Activated naive CD8-positive, alpha-beta T cell treated with anti-CD3 and anti-CD28 coated beads, Interleukin-2, amount 10 ng/mL, durations not matched to agents 7 days and 5 days (primary cell): Measurements from ENCODE around the gene CHST13. TPM values are rescaled to one million over a fixed set of nuclear protein-coding genes. Genes with fewer than 3 reads are reported as not detected.
A peak's percentile ranks its signal among the peaks of the same experiment; 100 is the strongest.

Experiments used
- ATAC-seq: fragments of 150-1000 bp; cut with Tn5 transposase; one replicate; pipeline ENCODE4 v1.10.0; 2021; ENCODE audit warnings: low read depth, moderate library complexity
- POLR2A ChIA-PET: fragments of 350-600 bp; sonication (Branson Sonifier 250); formaldehyde crosslinking; loops from one replicate; lab custom pipeline; 2021; ENCODE audit warnings: antibody characterized with exemption; lab: Charles Lee
- DNase-seq: peaks from one replicate; pipeline ENCODE4 v3.0.0; 2021
- H3K27ac Mint-ChIP-seq: one replicate; pipeline ENCODE4 v1.8.0; 2022; ENCODE audit warnings: mild to moderate bottlenecking, mixed read lengths
- H3K27me3 Mint-ChIP-seq: one replicate; pipeline ENCODE4 v1.8.0; 2022; ENCODE audit warnings: mild to moderate bottlenecking, moderate library complexity, mixed read lengths
- H3K36me3 Mint-ChIP-seq: one replicate; pipeline ENCODE4 v1.8.0; 2021; ENCODE audit warnings: mild to moderate bottlenecking, mixed read lengths
- H3K4me1 Mint-ChIP-seq: one replicate; pipeline ENCODE4 v1.8.0; 2021; ENCODE audit warnings: mixed read lengths
- H3K4me3 Mint-ChIP-seq: one replicate; pipeline ENCODE4 v1.8.0; 2022; ENCODE audit warnings: mild to moderate bottlenecking, moderate library complexity, mixed read lengths
- H3K9me3 Mint-ChIP-seq: one replicate; pipeline ENCODE4 v1.8.0; 2021; ENCODE audit warnings: mixed read lengths
- total RNA-seq, 2 experiments: library from RNA; stranded (reverse); gene quantifications; one replicate each; pipeline ENCODE4 v1.2.3, GENCODE V29; 2021

CHST13 gene
- total RNA-seq, 2 experiments from 2014 or later = 0.28 TPM; not detected in 1

GRCh38 chr3:126538966-126539365 lies 15.0 kb downstream of the CHST13 start:
- ATAC-seq (no peak), DNase-seq (no peak)
- POLR2A ChIA-PET = no interaction called here
- H3K4me1 Mint-ChIP-seq = peaks cover 8% of the 10 kb centered on the region
- H3K4me3 Mint-ChIP-seq = no peak overlapping the region
- H3K9me3 Mint-ChIP-seq = peaks cover 3% of the 10 kb centered on the region
- no peak overlapping the region for H3K27ac Mint-ChIP-seq
- H3K27me3 Mint-ChIP-seq = peaks cover 10% of the 10 kb centered on the region
- H3K36me3 Mint-ChIP-seq = no peaks in the 10 kb centered on the region

- Mint-ChIP-seq H3K27me3 (peaks cover 9% of the 10 kb centered on the region), H3K4me1 (peaks cover 8% of the 10 kb centered on the region), H3K27ac (peak overlapping the region; percentile 64), H3K9me3 (peaks cover 3% of the 10 kb centered on the region), H3K36me3 (no peaks in the 10 kb centered on the region), H3K4me3 (no peak overlapping the region)
- DNase-seq (peak; percentile 9), ATAC-seq (no peak)
- POLR2A ChIA-PET = no interaction called here
Observed at GRCh38 chr3:126539558-126540250, 15.7 kb downstream of the CHST13 start.

- H3K4me1 Mint-ChIP-seq = peaks cover 8% of the 10 kb centered on the region
- no peak overlapping the region for H3K27ac Mint-ChIP-seq
- DNase-seq (peak; percentile 6), ATAC-seq (no peak)
- POLR2A ChIA-PET = no interaction called here
- H3K4me3 Mint-ChIP-seq = no peak overlapping the region
- H3K27me3 Mint-ChIP-seq = peaks cover 9% of the 10 kb centered on the region
- peaks cover 3% of the 10 kb centered on the region for H3K9me3 Mint-ChIP-seq
- H3K36me3 Mint-ChIP-seq = no peaks in the 10 kb centered on the region
Observed at GRCh38 chr3:126540342-126540849, 16.4 kb downstream of the CHST13 start.

DNA sequence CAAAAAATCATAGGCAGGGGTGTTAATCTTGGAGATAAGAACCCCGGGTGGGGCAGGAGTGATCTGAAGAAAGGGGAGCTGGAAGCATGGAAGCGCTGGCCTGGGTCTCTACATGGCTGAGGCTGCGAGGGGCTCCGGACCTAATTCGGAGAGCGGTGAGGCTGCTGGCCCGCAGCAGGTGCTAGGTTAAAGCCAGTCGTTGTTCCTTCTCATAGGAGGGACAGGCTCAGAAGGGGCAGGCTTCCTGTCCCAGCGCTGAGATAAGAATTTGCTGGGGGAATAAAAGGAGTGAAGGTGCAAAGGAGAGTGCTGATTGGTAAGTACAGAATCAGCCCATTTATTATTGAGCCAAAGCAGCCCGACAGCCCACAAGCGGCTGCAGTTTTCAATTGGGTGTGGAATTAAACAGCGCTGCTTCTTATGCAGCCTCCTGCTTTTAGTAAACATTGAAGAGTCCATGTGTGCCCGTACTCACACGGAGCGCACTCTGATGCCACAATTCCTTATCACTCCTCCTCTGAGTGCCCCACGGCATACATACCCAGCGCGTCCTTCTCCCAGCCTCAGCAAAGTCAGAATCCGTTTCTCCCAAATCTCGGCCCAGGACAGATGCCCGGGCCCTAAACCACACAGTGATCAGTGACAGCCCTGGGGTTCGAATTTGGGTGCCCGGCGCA lies 17.1 kb downstream of the CHST13 start:
- no peaks in the 10 kb centered on the region for H3K36me3 Mint-ChIP-seq

DNA sequence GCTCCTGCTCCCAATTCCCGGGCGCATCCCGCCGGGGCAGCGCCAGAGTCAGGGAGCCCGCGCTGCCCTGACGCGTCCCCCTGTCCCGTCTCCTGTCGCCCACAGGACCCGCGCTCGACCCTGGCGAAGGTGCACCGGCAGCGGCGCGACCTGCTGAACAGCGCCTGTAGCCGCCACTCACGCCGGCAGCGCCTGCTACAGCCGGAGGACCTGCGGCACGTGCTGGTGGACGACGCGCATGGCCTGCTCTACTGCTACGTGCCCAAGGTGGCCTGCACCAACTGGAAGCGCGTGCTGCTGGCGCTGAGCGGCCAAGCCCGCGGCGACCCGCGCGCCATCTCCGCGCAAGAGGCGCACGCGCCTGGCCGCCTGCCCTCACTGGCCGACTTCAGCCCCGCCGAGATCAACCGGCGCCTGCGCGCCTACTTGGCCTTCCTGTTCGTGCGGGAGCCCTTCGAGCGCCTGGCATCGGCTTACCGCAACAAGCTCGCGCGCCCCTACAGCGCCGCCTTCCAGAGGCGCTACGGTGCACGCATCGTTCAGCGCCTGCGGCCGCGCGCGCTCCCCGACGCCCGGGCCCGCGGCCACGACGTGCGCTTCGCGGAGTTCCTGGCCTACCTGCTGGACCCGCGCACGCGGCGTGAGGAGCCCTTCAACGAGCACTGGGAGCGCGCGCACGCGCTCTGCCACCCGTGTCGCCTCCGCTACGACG lies 17.8 kb downstream of the CHST13 start:
- POLR2A ChIA-PET = no interaction called here
- DNase-seq = peak; percentile 17
- no peak for ATAC-seq
- peaks cover 8% of the 10 kb centered on the region for H3K4me1 Mint-ChIP-seq
- H3K27ac Mint-ChIP-seq = no peak overlapping the region
- peaks cover 3% of the 10 kb centered on the region for H3K9me3 Mint-ChIP-seq
- no peaks in the 10 kb centered on the region for H3K36me3 Mint-ChIP-seq
- peaks cover 9% of the 10 kb centered on the region for H3K27me3 Mint-ChIP-seq
- no peak overlapping the region for H3K4me3 Mint-ChIP-seq

More for the DNA sequence above, 17.1 kb downstream of the CHST13 start:
- H3K4me1 Mint-ChIP-seq = peaks cover 8% of the 10 kb centered on the region
- ATAC-seq = no peak
- peaks cover 9% of the 10 kb centered on the region for H3K27me3 Mint-ChIP-seq
- H3K4me3 Mint-ChIP-seq = no peak overlapping the region
- H3K27ac Mint-ChIP-seq = no peak overlapping the region
- peak; percentile 2 for DNase-seq
- peaks cover 3% of the 10 kb centered on the region for H3K9me3 Mint-ChIP-seq
- POLR2A ChIA-PET = no interaction called here

DNA sequence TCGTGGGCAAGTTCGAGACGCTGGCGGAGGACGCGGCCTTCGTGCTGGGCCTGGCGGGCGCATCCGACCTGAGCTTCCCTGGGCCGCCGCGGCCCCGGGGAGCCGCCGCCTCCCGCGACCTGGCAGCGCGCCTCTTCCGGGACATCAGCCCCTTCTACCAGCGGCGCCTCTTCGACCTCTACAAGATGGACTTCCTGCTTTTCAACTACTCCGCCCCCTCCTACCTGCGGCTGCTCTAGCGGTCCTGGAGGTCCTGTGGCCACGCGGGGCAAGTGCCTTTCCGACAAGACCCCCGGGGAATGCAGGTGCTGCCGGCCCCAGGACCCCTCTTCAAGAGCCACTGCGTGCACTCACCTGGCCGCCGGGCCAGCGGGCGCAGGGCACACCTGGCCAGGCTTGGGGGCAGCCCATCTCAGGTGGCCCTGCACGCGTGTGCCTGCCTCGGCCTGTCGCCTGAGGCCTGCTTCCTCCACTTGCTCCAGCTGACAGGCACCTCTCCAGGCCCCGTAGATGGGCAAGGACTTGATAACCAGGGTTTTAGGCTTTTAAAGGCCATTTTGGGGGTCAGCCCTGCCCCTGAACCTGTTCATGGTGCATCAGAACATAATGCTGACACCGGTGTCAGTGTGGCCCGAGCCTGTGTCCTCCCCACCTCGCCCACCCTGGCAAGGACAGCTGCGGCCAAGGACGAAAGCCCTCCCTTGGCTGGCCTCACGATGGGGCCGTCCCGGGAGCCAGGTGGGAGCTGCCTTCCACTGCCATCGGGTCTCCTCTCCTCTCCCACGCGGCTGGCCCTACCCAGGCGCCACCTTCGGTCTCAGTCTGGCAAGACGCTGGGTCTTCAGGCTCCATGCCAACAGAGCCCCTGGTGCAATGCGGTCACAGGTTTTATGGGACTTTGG lies 18.6 kb downstream of the CHST13 start:
- ATAC-seq (no peak), DNase-seq (peak; percentile 18)
- Mint-ChIP-seq H3K4me3 (no peak overlapping the region), H3K27ac (no peak overlapping the region), H3K9me3 (peaks cover 3% of the 10 kb centered on the region), H3K4me1 (peaks cover 7% of the 10 kb centered on the region), H3K27me3 (peaks cover 14% of the 10 kb centered on the region), H3K36me3 (no peaks in the 10 kb centered on the region)
- POLR2A ChIA-PET = no interaction called here

- Mint-ChIP-seq H3K4me1 (peaks cover 7% of the 10 kb centered on the region), H3K4me3 (no peak overlapping the region), H3K27me3 (peaks cover 14% of the 10 kb centered on the region), H3K36me3 (no peaks in the 10 kb centered on the region), H3K9me3 (peaks cover 3% of the 10 kb centered on the region), H3K27ac (no peak overlapping the region)
- POLR2A ChIA-PET = no interaction called here
- DNase-seq = peak; percentile 10
- ATAC-seq = no peak
Observed at GRCh38 chr3:126543457-126544061, 19.6 kb downstream of the CHST13 start.

DNA sequence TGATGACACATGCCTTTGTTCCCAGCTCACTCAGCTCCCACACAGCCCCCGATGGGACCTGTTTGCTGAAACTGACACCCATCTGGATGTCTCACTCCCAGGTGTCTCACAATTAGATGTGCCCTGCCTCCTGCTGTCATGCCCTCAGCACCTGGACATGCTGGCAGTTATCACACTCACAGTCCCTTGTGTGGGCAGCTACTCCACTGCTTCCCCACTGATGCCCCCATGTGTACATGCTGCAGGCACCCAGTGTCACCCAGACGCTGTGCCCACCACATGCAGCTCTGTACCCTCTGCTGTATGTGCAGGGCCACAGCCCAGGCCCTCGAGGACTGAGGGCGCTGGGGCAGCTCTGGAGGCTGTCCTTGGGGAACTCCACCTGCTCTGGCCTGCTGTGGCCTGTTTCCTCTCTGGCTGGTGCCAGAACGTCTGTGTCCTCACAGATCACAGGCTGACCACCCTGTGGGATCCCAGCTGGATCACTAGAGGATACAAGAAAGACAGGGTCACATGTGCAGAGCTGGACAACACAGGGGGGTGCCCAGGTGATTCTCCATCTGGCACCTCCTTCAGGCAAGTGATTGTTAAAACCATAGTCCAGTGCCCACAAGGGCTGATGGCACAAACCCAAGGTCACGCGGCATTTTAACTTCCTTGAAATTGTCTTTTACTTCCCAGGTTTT lies 20.8 kb downstream of the CHST13 start:
- Mint-ChIP-seq H3K9me3 (peaks cover 3% of the 10 kb centered on the region), H3K36me3 (no peaks in the 10 kb centered on the region), H3K27me3 (peaks cover 14% of the 10 kb centered on the region), H3K27ac (no peak overlapping the region), H3K4me3 (no peak overlapping the region), H3K4me1 (peaks cover 7% of the 10 kb centered on the region)
- DNase-seq (peak; percentile 17), ATAC-seq (no peak)
- POLR2A ChIA-PET = no interaction called here

- POLR2A ChIA-PET = no interaction called here
- no peaks in the 10 kb centered on the region for H3K9me3 Mint-ChIP-seq
- DNase-seq = peak; percentile 4
- H3K4me3 Mint-ChIP-seq = no peak overlapping the region
- no peak for ATAC-seq
- peaks cover 3% of the 10 kb centered on the region for H3K4me1 Mint-ChIP-seq
- no peaks in the 10 kb centered on the region for H3K36me3 Mint-ChIP-seq
- no peak overlapping the region for H3K27ac Mint-ChIP-seq
- peaks cover 16% of the 10 kb centered on the region for H3K27me3 Mint-ChIP-seq
Observed at GRCh38 chr3:126545544-126545943, 21.6 kb downstream of the CHST13 start.

GRCh38 chr3:126546013-126546412 lies 22.1 kb downstream of the CHST13 start:
- Mint-ChIP-seq H3K27me3 (peaks cover 13% of the 10 kb centered on the region), H3K4me3 (no peak overlapping the region), H3K9me3 (no peaks in the 10 kb centered on the region), H3K4me1 (peaks cover under 1% of the 10 kb centered on the region), H3K27ac (no peak overlapping the region), H3K36me3 (no peaks in the 10 kb centered on the region)
- ATAC-seq = no peak
- DNase-seq = peak; percentile 1
- POLR2A ChIA-PET = no interaction called here

DNA sequence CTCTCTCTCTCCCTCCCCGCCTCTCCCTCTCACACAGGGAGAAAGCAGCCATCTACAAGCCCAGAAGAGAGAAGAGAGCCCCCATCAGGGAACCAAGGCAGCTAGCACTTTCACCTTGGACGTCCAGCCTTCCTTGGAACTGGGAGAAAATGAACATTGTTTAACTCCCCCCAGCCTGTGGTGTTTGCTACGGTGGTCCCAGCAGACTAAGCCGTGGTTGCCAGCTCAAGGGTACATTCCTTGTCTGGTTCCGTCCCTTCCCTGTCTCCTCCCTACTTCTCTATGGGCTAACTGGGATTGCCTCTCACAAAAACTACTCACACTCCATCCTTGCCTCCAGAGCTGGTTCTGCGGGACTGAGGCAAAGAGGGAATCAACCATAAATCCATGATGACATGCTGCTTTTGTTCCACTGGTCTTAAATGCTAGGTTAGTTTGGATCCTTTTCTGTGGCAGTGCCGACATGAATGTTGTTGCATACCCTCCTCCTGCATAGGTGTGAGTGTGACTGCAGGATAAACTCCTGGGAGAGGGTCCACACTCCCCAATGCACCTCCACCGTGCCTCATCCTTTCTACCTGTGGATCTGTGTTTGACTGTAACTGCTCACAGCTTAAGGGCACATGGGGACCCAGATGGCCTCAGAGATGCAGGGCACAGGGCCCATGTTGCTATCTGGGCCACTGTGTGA lies 22.7 kb downstream of the CHST13 start:
- peak; percentile 4 for DNase-seq
- peaks cover 12% of the 10 kb centered on the region for H3K27me3 Mint-ChIP-seq
- POLR2A ChIA-PET = no interaction called here
- no peaks in the 10 kb centered on the region for H3K9me3 Mint-ChIP-seq
- no peak overlapping the region for H3K4me3 Mint-ChIP-seq
- H3K27ac Mint-ChIP-seq = no peak overlapping the region
- no peak for ATAC-seq
- H3K4me1 Mint-ChIP-seq = no peaks in the 10 kb centered on the region
- no peaks in the 10 kb centered on the region for H3K36me3 Mint-ChIP-seq

DNA sequence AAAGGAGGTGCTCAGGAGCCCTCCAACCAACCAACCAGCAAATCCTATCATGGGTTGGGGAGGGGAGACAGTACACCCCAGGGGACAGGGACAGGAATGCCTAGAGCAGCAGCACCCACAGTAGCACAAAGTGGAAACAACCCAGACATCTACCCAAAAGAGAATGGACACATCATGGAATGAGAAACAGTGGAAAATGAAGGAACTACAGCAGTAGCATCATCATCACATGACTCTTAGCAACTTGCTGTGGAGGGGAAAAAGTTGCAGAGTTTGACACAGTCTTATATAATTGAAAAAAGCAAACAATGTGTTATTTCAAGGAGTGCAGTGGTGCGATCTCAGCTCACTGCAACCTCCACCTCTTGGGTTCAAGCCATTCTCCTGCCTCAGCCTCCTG lies 23.8 kb downstream of the CHST13 start:
- DNase-seq = no peak
- POLR2A ChIA-PET = no interaction called here
- peaks cover 12% of the 10 kb centered on the region for H3K27me3 Mint-ChIP-seq
- H3K4me1 Mint-ChIP-seq = no peaks in the 10 kb centered on the region
- H3K27ac Mint-ChIP-seq = no peak overlapping the region
- no peak for ATAC-seq
- H3K36me3 Mint-ChIP-seq = no peaks in the 10 kb centered on the region
- H3K9me3 Mint-ChIP-seq = no peaks in the 10 kb centered on the region
- no peak overlapping the region for H3K4me3 Mint-ChIP-seq
